BJ (cell line): ENCODE measurements around the gene SVIP. TPM values are rescaled to one million over a fixed set of nuclear protein-coding genes. Genes with fewer than 3 reads are reported as not detected.

Experiments used
- CTCF ChIA-PET: fragments of 350-600 bp; formaldehyde crosslinking; extraction: SDS; loops from one replicate; lab custom pipeline; 2021; ENCODE audit warnings: antibody characterized with exemption, inconsistent platforms; lab: Yijun Ruan, JAX
- POLR2A ChIA-PET: fragments of 300-600 bp; sonication (Branson Sonifier 250); formaldehyde crosslinking; extraction: SDS; loops from one replicate; lab custom pipeline; 2021; ENCODE audit warnings: antibody characterized with exemption; lab: Charles Lee
- DNase-seq: peaks from one replicate; pipeline ENCODE4 v3.0.0-alpha.2; 2011; ENCODE audit warnings: low read depth
- H3K27me3 ChIP-seq: 2 replicates; pipeline ENCODE4 v1.6.0; 2011; ENCODE audit warnings: low read length; ENCODE audit not compliant: control insufficient read depth, insufficient read depth
- H3K36me3 ChIP-seq: 2 replicates; pipeline ENCODE4 v1.5.1; 2011; ENCODE audit warnings: low read length; ENCODE audit not compliant: control insufficient read depth, insufficient read depth
- H3K4me3 ChIP-seq: 2 replicates; pipeline ENCODE4 v1.5.1; 2011; ENCODE audit warnings: low read depth, mild to moderate bottlenecking, control low read depth, low read length
- polyA plus RNA-seq: library from polyadenylated mRNA; depleted of rRNA; stranded (reverse); fragments of >200 nt; gene quantifications from 2 replicates; pipeline ENCODE4 v1.2.3, GENCODE V29; 2011
- TF ChIP-seq, protein P1 (sequence below): IDR thresholded peaks from 2 replicates; pipeline ENCODE4 v1.5.1; 2011; ENCODE audit warnings: low read depth, mild to moderate bottlenecking, control low read depth, inconsistent platforms, low read length, moderate library complexity; ENCODE audit not compliant: insufficient read depth

The SVIP gene
- polyA plus RNA-seq, 1 experiment, result 1.3 TPM

DNA sequence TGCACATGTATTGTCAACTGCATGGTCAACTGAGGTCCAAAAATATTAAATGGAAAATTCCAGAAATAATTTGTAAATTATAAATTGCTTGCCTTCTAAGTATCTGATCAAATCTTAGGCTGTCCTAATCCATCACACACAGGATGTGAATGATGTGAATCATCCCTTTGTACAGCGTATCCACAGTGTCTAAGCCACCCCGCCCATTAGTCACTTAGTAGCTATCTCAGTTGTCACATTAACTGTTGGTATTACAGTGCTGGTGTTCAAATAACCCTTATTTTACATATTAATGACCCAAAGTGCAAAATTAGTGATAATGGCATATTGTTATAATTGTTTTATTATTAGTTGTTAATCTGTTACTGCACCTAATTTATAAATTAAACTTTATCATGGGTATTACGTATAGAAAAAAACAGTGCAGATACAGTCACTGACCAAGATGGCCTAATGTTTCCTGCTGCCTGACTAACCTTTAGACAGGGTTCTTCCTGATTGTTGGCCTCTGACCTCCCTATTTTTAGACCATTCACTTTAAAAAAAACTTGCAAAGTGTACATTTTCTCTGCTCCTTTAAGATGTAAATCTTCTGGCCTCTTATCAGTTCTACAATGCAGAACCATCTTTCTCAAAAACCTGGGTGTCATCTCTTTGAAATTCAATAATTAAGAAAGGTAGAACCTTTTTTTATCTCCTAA, 2.9 kb upstream of the SVIP start:
- H3K27me3 ChIP-seq, result no peaks in the 10 kb centered on the region
- TF ChIP-seq, protein P1, sequence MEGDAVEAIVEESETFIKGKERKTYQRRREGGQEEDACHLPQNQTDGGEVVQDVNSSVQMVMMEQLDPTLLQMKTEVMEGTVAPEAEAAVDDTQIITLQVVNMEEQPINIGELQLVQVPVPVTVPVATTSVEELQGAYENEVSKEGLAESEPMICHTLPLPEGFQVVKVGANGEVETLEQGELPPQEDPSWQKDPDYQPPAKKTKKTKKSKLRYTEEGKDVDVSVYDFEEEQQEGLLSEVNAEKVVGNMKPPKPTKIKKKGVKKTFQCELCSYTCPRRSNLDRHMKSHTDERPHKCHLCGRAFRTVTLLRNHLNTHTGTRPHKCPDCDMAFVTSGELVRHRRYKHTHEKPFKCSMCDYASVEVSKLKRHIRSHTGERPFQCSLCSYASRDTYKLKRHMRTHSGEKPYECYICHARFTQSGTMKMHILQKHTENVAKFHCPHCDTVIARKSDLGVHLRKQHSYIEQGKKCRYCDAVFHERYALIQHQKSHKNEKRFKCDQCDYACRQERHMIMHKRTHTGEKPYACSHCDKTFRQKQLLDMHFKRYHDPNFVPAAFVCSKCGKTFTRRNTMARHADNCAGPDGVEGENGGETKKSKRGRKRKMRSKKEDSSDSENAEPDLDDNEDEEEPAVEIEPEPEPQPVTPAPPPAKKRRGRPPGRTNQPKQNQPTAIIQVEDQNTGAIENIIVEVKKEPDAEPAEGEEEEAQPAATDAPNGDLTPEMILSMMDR, result no peak
- no peaks in the 10 kb centered on the region for H3K36me3 ChIP-seq
- CTCF ChIA-PET, result no interaction called here
- POLR2A ChIA-PET, result no interaction called here
- H3K4me3 ChIP-seq, result no peak overlapping the region
- no peak for DNase-seq

DNA sequence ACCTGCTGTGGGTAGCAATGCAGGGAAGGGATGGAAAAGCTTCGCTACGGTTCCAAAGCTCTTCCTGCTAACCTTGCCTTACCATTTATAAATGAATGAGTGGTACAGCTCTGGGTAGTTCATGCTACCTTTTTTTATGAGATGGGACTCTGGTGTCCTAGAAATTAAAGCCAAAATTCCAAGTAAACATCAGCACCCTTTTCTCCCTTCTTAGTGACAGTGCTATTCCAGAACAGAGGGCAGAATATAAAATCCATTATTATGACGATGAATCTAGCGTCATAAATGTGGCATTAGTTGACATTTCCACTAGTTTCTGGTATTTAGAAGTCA, 447 bp upstream of the SVIP start:
- ChIA-PET POLR2A (no interaction called here), CTCF (interaction anchor here (0.5 to 1.6 kb wide), 2 partner anchors 15 to 896 kb away, joined by 3 to 4 read pairs; no protein-coding TSS in a partner anchor)
- Histone ChIP-seq H3K27me3 (no peaks in the 10 kb centered on the region), H3K4me3 (peak overlapping the region; percentile 99), H3K36me3 (no peaks in the 10 kb centered on the region)
- no peak for DNase-seq
- TF ChIP-seq, protein P1, result no peak

DNA sequence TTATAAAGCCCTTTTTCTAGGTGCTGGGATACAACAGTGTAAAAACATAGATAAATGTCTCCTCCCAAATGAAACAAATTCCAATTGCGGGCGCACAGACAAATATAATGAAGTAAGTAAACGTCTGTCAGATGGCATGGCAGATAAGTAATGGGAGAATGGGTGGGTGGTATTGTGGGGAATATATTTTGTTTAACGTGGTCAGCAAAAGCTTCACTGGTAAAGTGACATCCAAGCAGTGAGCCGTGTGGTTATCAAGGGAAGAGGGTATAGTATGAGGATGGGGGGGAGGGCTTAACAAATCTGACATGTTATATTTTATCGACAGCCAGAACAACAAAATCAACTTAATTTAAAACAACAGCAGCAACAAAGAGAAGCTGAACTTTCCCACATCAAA, 1.2 kb downstream of the SVIP start:
- H3K27me3 ChIP-seq, result no peaks in the 10 kb centered on the region
- TF ChIP-seq, protein P1, result no peak
- no peak for DNase-seq
- POLR2A ChIA-PET, result no interaction called here
- H3K36me3 ChIP-seq, result no peaks in the 10 kb centered on the region
- H3K4me3 ChIP-seq, result no peak overlapping the region; the same call in 1 of the 2 replicates
- CTCF ChIA-PET, result interaction anchor here (1.2 to 1.8 kb wide), 3 partner anchors 8 to 41 kb away, joined by 4 to 5 read pairs (median 4); no protein-coding TSS in a partner anchor

DNA sequence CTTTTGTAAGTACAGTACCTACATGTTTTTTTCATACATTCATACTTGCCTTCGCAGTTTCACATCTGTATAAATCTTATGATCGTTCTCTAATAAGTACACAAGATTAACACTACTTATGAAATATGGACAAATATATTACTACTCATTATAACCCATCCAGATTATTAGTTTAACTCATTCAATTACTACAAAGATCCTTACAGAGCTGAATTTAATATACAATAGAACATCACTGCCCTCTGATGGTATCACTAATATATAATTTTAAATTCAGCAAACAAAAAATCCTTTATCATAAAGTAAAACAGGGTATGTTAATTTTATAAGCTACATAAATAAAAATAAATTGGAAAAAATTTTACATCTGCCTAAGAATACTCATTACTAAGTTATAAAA, 7.4 kb downstream of the SVIP start:
- CTCF ChIA-PET, result interaction anchor here (1.5 kb wide), 1 partner anchor 35 kb away, joined by 3 read pairs; no protein-coding TSS in a partner anchor
- H3K36me3 ChIP-seq, result no peaks in the 10 kb centered on the region; the same call in 1 of the 2 replicates
- POLR2A ChIA-PET, result no interaction called here
- no peaks in the 10 kb centered on the region for H3K27me3 ChIP-seq
- TF ChIP-seq, protein P1, result no peak
- no peak overlapping the region for H3K4me3 ChIP-seq
- no peak for DNase-seq

DNA sequence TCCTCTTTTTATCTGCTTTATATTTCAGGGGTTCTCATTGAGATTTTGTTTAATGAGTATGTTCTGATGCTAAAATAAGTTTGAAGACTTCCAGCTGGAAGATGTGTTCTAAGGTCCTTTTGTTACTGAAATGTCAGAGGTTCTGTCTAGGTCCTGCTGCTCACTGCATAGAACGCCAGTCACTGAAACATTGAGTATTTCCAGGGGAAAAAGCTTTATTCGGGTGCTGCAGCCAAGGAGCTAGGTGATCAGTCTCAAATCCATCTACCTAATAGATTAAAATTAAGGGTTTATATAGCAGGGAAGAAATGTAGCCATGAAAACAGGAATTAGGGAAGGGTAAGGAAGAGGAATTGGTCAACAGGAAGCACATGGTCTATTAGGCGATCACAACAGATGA, 19.7 kb downstream of the SVIP start:
- Histone ChIP-seq H3K36me3 (no peaks in the 10 kb centered on the region), H3K4me3 (no peak overlapping the region), H3K27me3 (no peaks in the 10 kb centered on the region)
- DNase-seq, result no peak
- POLR2A ChIA-PET, result no interaction called here
- CTCF ChIA-PET, result interaction anchor here (0.9 to 1.2 kb wide), 2 partner anchors 15 to 22 kb away, joined by 3 to 6 read pairs; no protein-coding TSS in a partner anchor
- TF ChIP-seq, protein P1, result no peak
